Measurements from ENCODE around the gene SHOX.

- TF ChIP-seq CTCF (IDR thresholded peaks at IDR 0.05) (no peak), POLR2A (IDR thresholded peaks at IDR 0.05; ENCODE audit: low read depth) (no peak)
These were observed 48.8 kb upstream of the SHOX start for GRCh38 chrX:581720-582298.
